A673 (cell line): ENCODE measurements around the gene CEP85L. TPM values are rescaled to one million over a fixed set of nuclear protein-coding genes. Genes with fewer than 3 reads are reported as not detected.

Experiments
- BruUV-seq: library from RNA; stranded (reverse); fragments of 400-500 nt; replicated peaks from 2 replicates; lab custom pipeline; 2021; lab: Mats Ljungman, UMichigan
- CTCF ChIA-PET: fragments of 300-600 bp; sonication (Branson Sonifier 250); formaldehyde crosslinking; loops from one replicate; lab custom pipeline; 2022; ENCODE audit warnings: antibody characterized with exemption; lab: Charles Lee
- POLR2A ChIA-PET: fragments of 300-600 bp; sonication (Branson Sonifier 250); formaldehyde crosslinking; loops from one replicate; lab custom pipeline; 2022; ENCODE audit warnings: antibody characterized with exemption; ENCODE audit not compliant: low non-redundant PET; lab: Charles Lee
- DNase-seq: peaks from one replicate; pipeline ENCODE4 v3.0.0-alpha.2; 2015; ENCODE audit warnings: low spot score
- H3K27ac ChIP-seq: fragments of 200-600 bp; sonication (generic); 2 replicates; pipeline ENCODE4 v1.5.1; 2016; ENCODE audit warnings: mixed run types, low read depth, mild to moderate bottlenecking, mixed read lengths, antibody characterized with exemption, low read length; ENCODE audit not compliant: poor library complexity, severe bottlenecking
- H3K27me3 ChIP-seq: fragments of 200-600 bp; sonication (generic); replicated peaks from 2 replicates; pipeline ENCODE4 v1.6.1; 2017; ENCODE audit warnings: mixed run types, low read depth, mild to moderate bottlenecking, mixed read lengths, antibody characterized with exemption, low read length; ENCODE audit not compliant: insufficient read depth, poor library complexity
- H3K36me3 ChIP-seq: fragments of 200-600 bp; sonication (generic); 2 replicates; pipeline ENCODE4 v1.6.1; 2016; ENCODE audit warnings: mixed run types, mild to moderate bottlenecking, mixed read lengths, antibody characterized with exemption, low read length; ENCODE audit not compliant: insufficient read depth, poor library complexity, severe bottlenecking
- H3K4me1 ChIP-seq: fragments of 200-600 bp; sonication (generic); 2 replicates; pipeline ENCODE4 v1.6.1; 2017; ENCODE audit warnings: mixed run types, mild to moderate bottlenecking, mixed read lengths, antibody characterized with exemption, low read length; ENCODE audit not compliant: insufficient read depth, poor library complexity, severe bottlenecking
- H3K4me3 ChIP-seq: fragments of 200-600 bp; sonication (generic); 2 replicates; pipeline ENCODE4 v1.5.1; 2016; ENCODE audit warnings: low read depth, mixed run types, mild to moderate bottlenecking, mixed read lengths, low read length; ENCODE audit not compliant: poor library complexity, severe bottlenecking
- H3K9me3 ChIP-seq: fragments of 200-600 bp; sonication (generic); 2 replicates; pipeline ENCODE4 v1.6.1; 2016; ENCODE audit warnings: mixed run types, low read depth, mild to moderate bottlenecking, mixed read lengths, antibody characterized with exemption, low read length; ENCODE audit not compliant: poor library complexity, severe bottlenecking
- EZH2 ChIP-seq: fragments of 200-600 bp; sonication (generic); IDR thresholded peaks from 2 replicates; pipeline ENCODE4 v1.6.1; 2017; ENCODE audit warnings: borderline replicate concordance, low read depth, mild to moderate bottlenecking, mixed read lengths, antibody characterized with exemption, low read length; ENCODE audit not compliant: poor library complexity, severe bottlenecking
- intact Hi-C: fragments of 100-400 bp; cut with micrococcal nuclease; formaldehyde crosslinking; loops from one replicate; pipeline ENCODE4 v1.10.0; 2022; ENCODE audit not compliant: unreplicated experiment
- total RNA-seq: library from RNA; stranded (reverse); gene quantifications from 2 replicates; pipeline ENCODE4 v1.2.3, GENCODE V29; 2021
- TF ChIP-seq, protein P1 (sequence below): fragments of 300-800, 200-600 bp; sonication (generic); conservative IDR thresholded peaks from 2 replicates; pipeline ENCODE4 v1.5.1; 2017; ENCODE audit warnings: low read depth, mild to moderate bottlenecking, antibody characterized with exemption, low read length, moderate library complexity, mixed read lengths

Gene CEP85L
- total RNA-seq, 1 experiment from 2014 or later, result 7.4 TPM

DNA sequence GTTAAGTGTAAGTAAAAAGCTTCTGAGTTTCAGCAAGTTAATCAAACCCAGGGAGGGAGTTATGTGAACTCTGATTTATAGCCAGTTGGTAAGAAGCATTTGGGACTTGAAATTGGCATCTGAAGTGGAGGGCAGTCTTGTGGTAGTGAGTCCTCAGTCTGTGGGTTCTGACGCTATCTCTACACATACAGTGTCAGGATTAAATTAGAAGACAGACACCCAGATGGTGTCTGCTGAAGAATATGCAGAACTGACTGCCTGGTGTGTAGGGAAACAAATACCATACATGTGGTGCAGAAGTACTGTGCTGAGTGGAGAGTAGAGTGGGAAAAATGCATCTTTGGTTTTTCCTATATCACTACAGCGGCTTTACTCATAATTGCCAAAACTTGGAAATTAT lies 146.8 kb downstream of the CEP85L start:
- BruUV-seq, result no TSS peak
- DNase-seq, result no peak
- no peaks in the 10 kb centered on the region for H3K4me1 ChIP-seq
- no peak for TF ChIP-seq EZH2
- TF ChIP-seq, protein P1, sequence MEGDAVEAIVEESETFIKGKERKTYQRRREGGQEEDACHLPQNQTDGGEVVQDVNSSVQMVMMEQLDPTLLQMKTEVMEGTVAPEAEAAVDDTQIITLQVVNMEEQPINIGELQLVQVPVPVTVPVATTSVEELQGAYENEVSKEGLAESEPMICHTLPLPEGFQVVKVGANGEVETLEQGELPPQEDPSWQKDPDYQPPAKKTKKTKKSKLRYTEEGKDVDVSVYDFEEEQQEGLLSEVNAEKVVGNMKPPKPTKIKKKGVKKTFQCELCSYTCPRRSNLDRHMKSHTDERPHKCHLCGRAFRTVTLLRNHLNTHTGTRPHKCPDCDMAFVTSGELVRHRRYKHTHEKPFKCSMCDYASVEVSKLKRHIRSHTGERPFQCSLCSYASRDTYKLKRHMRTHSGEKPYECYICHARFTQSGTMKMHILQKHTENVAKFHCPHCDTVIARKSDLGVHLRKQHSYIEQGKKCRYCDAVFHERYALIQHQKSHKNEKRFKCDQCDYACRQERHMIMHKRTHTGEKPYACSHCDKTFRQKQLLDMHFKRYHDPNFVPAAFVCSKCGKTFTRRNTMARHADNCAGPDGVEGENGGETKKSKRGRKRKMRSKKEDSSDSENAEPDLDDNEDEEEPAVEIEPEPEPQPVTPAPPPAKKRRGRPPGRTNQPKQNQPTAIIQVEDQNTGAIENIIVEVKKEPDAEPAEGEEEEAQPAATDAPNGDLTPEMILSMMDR, result no peak
- ChIA-PET CTCF (no interaction called here), POLR2A (no interaction called here)
- H3K36me3 ChIP-seq, result no peaks in the 10 kb centered on the region
- H3K27ac ChIP-seq, result no peak overlapping the region
- no peaks in the 10 kb centered on the region for H3K9me3 ChIP-seq
- no peak overlapping the region for H3K4me3 ChIP-seq
- intact Hi-C loops, result loop anchor here (10.0 kb wide), 1 partner anchor 670 kb away; no protein-coding TSS in a partner anchor
- H3K27me3 ChIP-seq, result no peaks in the 10 kb centered on the region

DNA sequence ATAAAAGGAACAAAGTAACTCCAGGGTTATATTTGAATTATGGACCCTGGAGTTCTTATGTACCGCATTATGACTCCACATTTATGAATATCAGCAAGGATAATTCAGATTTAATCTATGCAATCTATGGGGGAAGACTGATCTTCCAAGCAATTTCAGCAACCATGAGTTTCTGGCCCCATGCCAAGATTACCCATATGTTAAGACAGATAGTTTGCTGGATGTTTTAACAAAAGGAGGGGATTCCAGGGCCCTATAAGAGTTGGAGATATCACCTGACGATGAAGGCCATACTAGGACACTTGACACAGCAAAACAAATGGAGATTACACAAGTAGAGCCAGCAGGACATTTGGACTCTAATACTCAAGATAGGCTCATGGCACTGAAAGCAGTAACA lies 149.2 kb downstream of the CEP85L start:
- no peak for DNase-seq
- H3K27ac ChIP-seq, result no peak overlapping the region
- TF ChIP-seq, protein P1, result no peak
- TF ChIP-seq EZH2, result no peak
- H3K27me3 ChIP-seq, result no peaks in the 10 kb centered on the region
- no peaks in the 10 kb centered on the region for H3K9me3 ChIP-seq
- no peak overlapping the region for H3K4me3 ChIP-seq
- CTCF ChIA-PET, result interaction anchor here (0.6 kb wide), 1 partner anchor 21 kb away, joined by 5 read pairs; no protein-coding TSS in a partner anchor
- no peaks in the 10 kb centered on the region for H3K4me1 ChIP-seq
- intact Hi-C loops, result loop anchor here (10.0 kb wide), 1 partner anchor 667 kb away; no protein-coding TSS in a partner anchor
- H3K36me3 ChIP-seq, result no peaks in the 10 kb centered on the region
- no TSS peak for BruUV-seq
- POLR2A ChIA-PET, result no interaction called here

DNA sequence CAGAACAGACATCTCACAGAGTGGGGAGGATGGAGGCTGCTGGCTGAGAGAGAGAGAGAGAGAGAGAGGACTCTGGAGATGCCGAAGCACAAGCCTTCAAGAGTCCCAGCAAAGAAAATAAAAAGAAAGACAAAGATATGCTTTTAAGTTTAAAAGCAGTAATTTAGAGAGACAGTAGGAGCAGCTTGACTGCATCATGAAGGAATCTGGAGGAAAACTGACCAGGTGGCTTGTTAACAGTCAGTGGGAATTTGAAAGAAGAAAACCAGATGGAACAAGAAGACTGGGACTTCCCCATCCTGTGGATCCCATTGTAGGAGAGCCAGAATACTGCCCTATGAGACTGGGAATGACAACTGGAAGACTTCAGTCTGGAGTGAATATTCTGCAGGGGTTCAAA lies 149.6 kb downstream of the CEP85L start:
- ChIA-PET POLR2A (no interaction called here), CTCF (interaction anchor here (0.6 kb wide), 1 partner anchor 20 kb away, joined by 5 read pairs; no protein-coding TSS in a partner anchor)
- TF ChIP-seq, protein P1, result no peak
- TF ChIP-seq EZH2, result no peak
- no peaks in the 10 kb centered on the region for H3K4me1 ChIP-seq
- intact Hi-C loops, result loop anchor here (10.0 kb wide), 1 partner anchor 667 kb away; no protein-coding TSS in a partner anchor
- no peaks in the 10 kb centered on the region for H3K27me3 ChIP-seq
- H3K4me3 ChIP-seq, result no peak overlapping the region
- no peak overlapping the region for H3K27ac ChIP-seq
- H3K36me3 ChIP-seq, result no peaks in the 10 kb centered on the region
- BruUV-seq, result no TSS peak
- H3K9me3 ChIP-seq, result no peaks in the 10 kb centered on the region
- no peak for DNase-seq
